PFSK-1 (cell line): ENCODE results near the gene COL18A1.

Experiments
- FOXP2 ChIP-seq: optimal IDR thresholded peaks from 2 replicates; pipeline ENCODE3; 2011; ENCODE audit warnings: borderline replicate concordance, control low read depth, inconsistent platforms; ENCODE audit not compliant: insufficient read depth; ENCODE audit errors: extremely low read length, extremely low read depth
- POLR2AphosphoS5 ChIP-seq: IDR thresholded peaks from 2 replicates; pipeline ENCODE4 v1.6.1; 2012; ENCODE audit warnings: low read depth, mild to moderate bottlenecking, control low read depth, low read length, moderate library complexity
- SIN3A ChIP-seq: IDR thresholded peaks from 2 replicates; pipeline ENCODE4 v1.6.1; 2012; ENCODE audit warnings: mild to moderate bottlenecking, low read length, moderate library complexity, borderline replicate concordance; ENCODE audit not compliant: insufficient read depth
- TAF1 ChIP-seq: IDR thresholded peaks from 2 replicates; pipeline ENCODE4 v1.6.1; 2012; ENCODE audit warnings: low read length, control low read depth, borderline replicate concordance; ENCODE audit not compliant: insufficient read depth
- TF ChIP-seq, protein P1 (sequence below), 2 experiments: IDR thresholded peaks; 2 replicates each; pipeline versions ENCODE4 v1.6.1 to v1.8.0; 2011 to 2012; ENCODE audit warnings: low read depth in 2 of 2, low read length in 2 of 2, control low read depth in 1 of 2, inconsistent platforms in 1 of 2, mild to moderate bottlenecking in 1 of 2, moderate library complexity in 1 of 2; ENCODE audit not compliant: insufficient read depth in 1 of 2

DNA sequence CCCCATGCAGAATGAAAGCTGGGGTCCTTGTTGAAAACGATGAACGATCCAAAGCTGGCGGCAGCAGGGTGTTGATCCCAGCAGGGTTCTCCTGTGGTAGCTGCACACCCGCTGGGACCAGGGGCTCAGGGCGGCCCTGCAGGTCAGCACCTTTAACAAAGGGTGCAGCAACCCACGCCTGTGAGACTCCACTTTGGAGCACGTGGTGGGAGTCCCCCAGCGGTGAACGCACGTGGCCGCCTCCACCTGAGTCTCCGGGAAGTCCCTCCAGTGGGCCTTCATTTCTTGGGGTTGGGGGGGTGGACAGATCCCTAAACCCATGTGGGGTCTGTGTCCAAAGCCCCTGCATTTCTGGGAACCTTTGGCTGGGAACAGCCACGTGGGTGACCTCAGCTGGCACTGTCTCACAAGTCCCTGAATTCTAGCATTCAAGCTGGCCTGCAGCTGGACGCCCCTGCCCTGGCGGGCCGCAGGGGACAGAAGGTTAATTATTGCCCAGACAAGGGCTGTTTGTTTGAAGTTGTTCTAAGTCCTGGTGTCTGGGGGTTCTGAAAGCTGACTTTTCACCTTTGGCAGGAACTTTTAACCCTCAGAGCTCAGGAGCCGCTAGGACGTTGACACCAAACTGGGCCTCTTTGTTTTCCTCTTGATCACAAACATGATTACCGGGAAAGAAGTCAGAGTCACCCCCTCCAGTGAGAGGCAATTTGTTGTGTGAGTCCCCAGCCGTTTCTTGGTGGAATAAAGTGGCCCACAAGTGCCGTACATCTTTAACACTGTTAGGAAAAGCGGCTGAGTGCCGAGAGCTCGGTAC is 64.5 kb downstream of the COL18A1 start:
- TF ChIP-seq POLR2AphosphoS5 = no peak
- TF ChIP-seq, protein P1, sequence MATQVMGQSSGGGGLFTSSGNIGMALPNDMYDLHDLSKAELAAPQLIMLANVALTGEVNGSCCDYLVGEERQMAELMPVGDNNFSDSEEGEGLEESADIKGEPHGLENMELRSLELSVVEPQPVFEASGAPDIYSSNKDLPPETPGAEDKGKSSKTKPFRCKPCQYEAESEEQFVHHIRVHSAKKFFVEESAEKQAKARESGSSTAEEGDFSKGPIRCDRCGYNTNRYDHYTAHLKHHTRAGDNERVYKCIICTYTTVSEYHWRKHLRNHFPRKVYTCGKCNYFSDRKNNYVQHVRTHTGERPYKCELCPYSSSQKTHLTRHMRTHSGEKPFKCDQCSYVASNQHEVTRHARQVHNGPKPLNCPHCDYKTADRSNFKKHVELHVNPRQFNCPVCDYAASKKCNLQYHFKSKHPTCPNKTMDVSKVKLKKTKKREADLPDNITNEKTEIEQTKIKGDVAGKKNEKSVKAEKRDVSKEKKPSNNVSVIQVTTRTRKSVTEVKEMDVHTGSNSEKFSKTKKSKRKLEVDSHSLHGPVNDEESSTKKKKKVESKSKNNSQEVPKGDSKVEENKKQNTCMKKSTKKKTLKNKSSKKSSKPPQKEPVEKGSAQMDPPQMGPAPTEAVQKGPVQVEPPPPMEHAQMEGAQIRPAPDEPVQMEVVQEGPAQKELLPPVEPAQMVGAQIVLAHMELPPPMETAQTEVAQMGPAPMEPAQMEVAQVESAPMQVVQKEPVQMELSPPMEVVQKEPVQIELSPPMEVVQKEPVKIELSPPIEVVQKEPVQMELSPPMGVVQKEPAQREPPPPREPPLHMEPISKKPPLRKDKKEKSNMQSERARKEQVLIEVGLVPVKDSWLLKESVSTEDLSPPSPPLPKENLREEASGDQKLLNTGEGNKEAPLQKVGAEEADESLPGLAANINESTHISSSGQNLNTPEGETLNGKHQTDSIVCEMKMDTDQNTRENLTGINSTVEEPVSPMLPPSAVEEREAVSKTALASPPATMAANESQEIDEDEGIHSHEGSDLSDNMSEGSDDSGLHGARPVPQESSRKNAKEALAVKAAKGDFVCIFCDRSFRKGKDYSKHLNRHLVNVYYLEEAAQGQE (IDR thresholded peaks at IDR 0.05; ENCODE audit: insufficient read depth in 1 of 2, low read depth in 2 of 2, low read length in 2 of 2) = no peak
- no peak for TF ChIP-seq SIN3A
- TF ChIP-seq TAF1 = no peak
- TF ChIP-seq FOXP2 = no peak
